Measurements from ENCODE around the gene MKRN2. TPM values are rescaled to one million over a fixed set of nuclear protein-coding genes. Genes with fewer than 3 reads are reported as not detected.

The MKRN2 gene
- total RNA-seq, 1 donor from 2014 or later, result 23.4 TPM

- peak; percentile 72 for ATAC-seq
- no peak for TF ChIP-seq CTCF (IDR thresholded peaks at IDR 0.05)
- H3K36me3 ChIP-seq, result peaks cover 96% of the 10 kb centered on the region
- H3K27me3 ChIP-seq, result no peaks in the 10 kb centered on the region
- H3K4me1 ChIP-seq, result no peaks in the 10 kb centered on the region
- no peak overlapping the region for H3K27ac ChIP-seq
- no peak overlapping the region for H3K4me3 ChIP-seq
- H3K9me3 ChIP-seq, result no peaks in the 10 kb centered on the region
- intact Hi-C loops (cut with DNase I), result no loop called here
- DNase-seq, result no peak
Observed at GRCh38 chr3:12588039-12589009, 31.4 kb downstream of the MKRN2 start.

GRCh38 chr3:12590096-12590495 is 33.2 kb downstream of the MKRN2 start:
- Histone ChIP-seq H3K27me3 (no peaks in the 10 kb centered on the region), H3K36me3 (peaks cover 94% of the 10 kb centered on the region), H3K27ac (peak overlapping the region; percentile 17), H3K9me3 (no peaks in the 10 kb centered on the region), H3K4me3 (no peak overlapping the region), H3K4me1 (no peaks in the 10 kb centered on the region)
- DNase-seq, result no peak
- intact Hi-C loops (cut with DNase I), result no loop called here
- TF ChIP-seq CTCF (IDR thresholded peaks at IDR 0.05), result no peak
- peak; percentile 81 for ATAC-seq

- H3K27me3 ChIP-seq, result no peaks in the 10 kb centered on the region
- no peaks in the 10 kb centered on the region for H3K4me1 ChIP-seq
- no peak overlapping the region for H3K27ac ChIP-seq
- ATAC-seq (no peak), DNase-seq (no peak)
- no peak for TF ChIP-seq CTCF (IDR thresholded peaks at IDR 0.05)
- intact Hi-C loops (cut with DNase I), result no loop called here
- no peaks in the 10 kb centered on the region for H3K9me3 ChIP-seq
- peaks cover 94% of the 10 kb centered on the region for H3K36me3 ChIP-seq
- H3K4me3 ChIP-seq, result no peak overlapping the region
Observed at GRCh38 chr3:12591456-12591855, 34.6 kb downstream of the MKRN2 start.

GRCh38 chr3:12591997-12592715 is 35.3 kb downstream of the MKRN2 start:
- Histone ChIP-seq H3K36me3 (peaks cover 97% of the 10 kb centered on the region), H3K4me3 (no peak overlapping the region), H3K27me3 (no peaks in the 10 kb centered on the region), H3K9me3 (no peaks in the 10 kb centered on the region), H3K27ac (no peak overlapping the region), H3K4me1 (no peaks in the 10 kb centered on the region)
- DNase-seq, result no peak
- no peak for ATAC-seq
- no peak for TF ChIP-seq CTCF (IDR thresholded peaks at IDR 0.05)
- intact Hi-C loops (cut with DNase I), result no loop called here

- Histone ChIP-seq H3K4me3 (no peak overlapping the region), H3K4me1 (no peaks in the 10 kb centered on the region), H3K36me3 (peaks cover 97% of the 10 kb centered on the region), H3K9me3 (no peaks in the 10 kb centered on the region), H3K27ac (no peak overlapping the region), H3K27me3 (no peaks in the 10 kb centered on the region)
- intact Hi-C loops (cut with DNase I), result no loop called here
- TF ChIP-seq CTCF (IDR thresholded peaks at IDR 0.05), result no peak
- ATAC-seq (no peak), DNase-seq (no peak)
Observed at GRCh38 chr3:12593473-12593872, 36.6 kb downstream of the MKRN2 start.
